Upper lobe of left lung (tissue), 4 donors: ENCODE results near the gene HJV.
"Not testable (repeated sequence)": the region's sequence is repeated elsewhere in the genome, so short reads cannot be mapped to it uniquely, and the experiment has no call there.

Experiments
- CTCF ChIP-seq, 6 experiments: fragments of 450-650 bp in 4 of 6; fragments of 200-600 bp in 2 of 6; sonication (generic) in 2 of 6; IDR thresholded peaks; one replicate each; pipeline ENCODE4 v1.5.1; 2016 to 2019; ENCODE audit warnings: antibody characterized with exemption in 6 of 6
- EP300 ChIP-seq, 4 donors: sonication (generic); formaldehyde crosslinking; IDR thresholded peaks; one replicate each; pipeline ENCODE4 v1.5.1; 2017; ENCODE audit warnings: antibody characterized with exemption in 4 of 4, control low read depth in 2 of 4
- POLR2A ChIP-seq, 4 donors: fragments of 450-650 bp; IDR thresholded peaks; one replicate each; pipeline ENCODE4 v1.5.1; 2016 to 2017; ENCODE audit warnings: antibody characterized with exemption in 4 of 4, mild to moderate bottlenecking in 2 of 4
- POLR2AphosphoS5 ChIP-seq, 2 donors: sonication (generic); formaldehyde crosslinking; IDR thresholded peaks; one replicate each; pipeline ENCODE4 v1.5.1; 2017; ENCODE audit warnings: antibody characterized with exemption in 2 of 2

- not testable (repeated sequence) for TF ChIP-seq CTCF, POLR2A, POLR2AphosphoS5, EP300 (IDR thresholded peaks at IDR 0.05)
Measured at GRCh38 chr1:146048514-146049115, 27.1 kb upstream of the HJV start.
